Stimulated activated CD8-positive, alpha-beta memory T cell treated with anti-CD3 and anti-CD28 coated beads, Interleukin-4, amount 100 ng/mL, for 1 hour (primary cell): ENCODE results near the gene PKHD1.
"Not testable (repeated sequence)": the region's sequence is repeated elsewhere in the genome, so short reads cannot be mapped to it uniquely, and the experiment has no call there.

Experiments used
- DNase-seq, 2 donors: peaks; one replicate each; pipeline ENCODE4 v3.0.0-alpha.2; 2020; ENCODE audit warnings: low read depth in 2 of 2, low spot score in 1 of 2

The PKHD1 gene

DNA sequence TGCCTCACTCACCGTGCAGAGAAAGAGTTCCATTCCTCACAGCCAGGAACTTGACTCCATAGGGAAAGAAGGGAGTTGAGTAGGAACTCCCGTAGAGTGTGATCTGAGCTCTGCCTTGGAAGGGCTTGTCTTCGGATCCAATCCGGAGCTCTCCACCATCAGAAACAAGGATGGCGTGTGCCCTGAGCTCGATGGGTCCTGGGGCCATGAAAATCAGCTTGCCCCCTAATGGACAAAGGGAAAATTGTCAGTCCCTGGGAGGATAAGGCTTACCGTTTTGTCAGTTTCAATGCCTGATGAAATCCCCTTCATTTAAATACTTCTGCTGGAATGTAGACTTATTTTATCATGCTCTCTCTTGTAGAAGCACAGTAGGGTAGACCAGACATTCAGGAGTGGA lies 153.3 kb downstream of the PKHD1 start:
- no peak for DNase-seq

DNA sequence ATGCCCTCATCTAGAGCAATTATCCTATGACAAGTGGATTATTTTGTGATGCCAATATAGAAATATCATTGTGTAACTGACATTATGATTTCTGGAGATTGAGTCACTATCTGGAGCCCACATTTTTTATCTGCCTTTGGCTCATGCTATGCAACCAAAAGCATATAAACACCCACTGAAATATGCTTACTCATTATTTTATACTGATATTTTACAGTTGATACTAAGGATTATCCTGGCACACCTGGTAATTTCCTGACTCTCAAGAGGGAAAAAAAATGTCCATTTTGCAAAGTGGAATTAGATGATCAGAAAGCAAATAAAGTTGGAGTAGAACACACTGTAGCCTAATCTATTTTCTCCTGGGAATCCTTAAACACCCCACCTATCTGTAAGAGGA lies 154.5 kb downstream of the PKHD1 start:
- no peak for DNase-seq

DNA sequence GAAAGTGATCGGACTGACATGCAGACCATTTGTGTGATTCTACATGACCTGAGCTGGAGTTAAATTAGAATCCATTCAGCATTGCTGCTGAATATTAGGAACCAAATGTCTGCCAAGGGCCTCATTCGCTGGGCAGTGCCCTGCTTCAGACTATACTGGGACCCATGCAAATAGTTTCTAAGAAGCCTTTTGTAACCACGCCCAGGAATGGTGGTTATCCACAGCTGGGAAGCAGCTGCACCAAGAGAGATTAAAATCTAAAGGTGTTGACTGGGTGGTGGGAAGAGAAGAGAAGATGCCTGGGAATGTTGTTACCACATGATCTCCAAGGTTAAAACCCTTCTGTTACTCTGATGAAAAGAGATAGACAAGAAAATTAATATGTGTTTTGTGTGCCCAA lies 156.8 kb downstream of the PKHD1 start:
- DNase-seq = no peak

DNA sequence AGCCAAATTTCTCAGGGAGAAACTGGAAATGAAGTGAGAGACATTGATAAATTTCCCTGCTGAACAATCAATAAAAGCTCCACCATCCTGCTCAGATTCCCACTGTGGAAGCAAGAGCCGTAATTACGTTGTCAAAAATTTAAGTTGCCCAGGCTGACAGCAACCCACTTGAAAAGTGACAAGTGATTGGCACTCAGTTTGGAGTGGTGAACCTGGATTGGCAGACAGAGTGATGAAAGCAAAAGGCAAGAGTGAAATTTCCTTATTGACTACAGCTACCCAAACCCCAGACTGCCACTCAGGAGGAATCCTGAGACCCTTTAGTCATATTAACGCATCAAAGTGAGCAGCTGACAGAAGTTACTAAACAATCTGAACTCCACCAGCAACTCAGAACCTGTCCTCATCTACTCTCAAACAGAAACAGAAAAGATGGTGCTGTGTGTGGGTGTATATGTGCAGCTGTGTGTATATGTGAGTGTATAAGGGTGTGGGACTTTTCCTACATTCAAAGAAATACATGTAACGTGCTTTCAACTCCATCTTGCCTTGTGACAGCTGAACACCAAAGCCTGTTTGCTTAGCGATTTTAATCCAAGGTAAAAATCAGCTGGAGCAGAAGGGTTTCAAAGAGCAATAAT lies 157.4 kb downstream of the PKHD1 start:
- no peak for DNase-seq

DNA sequence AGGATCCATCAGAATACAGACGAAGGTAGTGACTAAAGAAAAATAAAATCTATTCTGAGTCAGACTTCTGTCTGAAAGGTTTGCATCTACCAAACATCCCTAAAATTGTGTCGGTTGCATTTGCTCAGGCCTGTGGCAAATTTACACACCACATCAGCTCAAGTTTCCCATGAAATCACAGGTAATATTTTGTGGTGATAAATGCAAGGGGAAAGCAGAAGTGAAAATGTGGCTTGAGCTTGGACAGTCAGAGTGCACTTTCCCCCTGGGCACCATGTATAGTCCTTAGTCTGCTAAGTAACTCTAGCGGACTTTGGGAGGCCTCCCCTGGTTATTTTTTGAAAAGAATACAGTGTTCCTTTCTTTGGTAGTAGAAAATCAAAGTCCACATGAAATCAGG lies 159.1 kb downstream of the PKHD1 start:
- no peak for DNase-seq

DNA sequence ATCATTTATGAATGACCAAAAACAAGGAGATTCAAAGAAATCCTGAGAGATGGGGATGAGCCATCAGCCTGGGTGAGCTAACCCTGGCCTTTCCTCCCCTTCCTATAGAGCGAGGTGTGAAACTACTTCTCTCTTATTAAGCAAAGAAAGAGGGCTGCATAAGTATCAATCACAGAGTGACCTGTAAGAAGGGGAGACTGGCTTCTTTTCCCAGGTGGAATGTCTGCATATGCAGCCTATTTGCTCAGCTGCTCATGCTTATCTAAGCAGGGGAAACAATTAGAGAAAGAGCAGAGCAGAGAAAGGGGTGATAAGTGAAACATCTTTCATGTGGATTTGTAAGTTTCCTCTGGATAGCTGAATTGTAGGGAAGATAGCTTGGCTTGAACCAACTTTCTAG lies 160.0 kb downstream of the PKHD1 start:
- DNase-seq = no peak

DNA sequence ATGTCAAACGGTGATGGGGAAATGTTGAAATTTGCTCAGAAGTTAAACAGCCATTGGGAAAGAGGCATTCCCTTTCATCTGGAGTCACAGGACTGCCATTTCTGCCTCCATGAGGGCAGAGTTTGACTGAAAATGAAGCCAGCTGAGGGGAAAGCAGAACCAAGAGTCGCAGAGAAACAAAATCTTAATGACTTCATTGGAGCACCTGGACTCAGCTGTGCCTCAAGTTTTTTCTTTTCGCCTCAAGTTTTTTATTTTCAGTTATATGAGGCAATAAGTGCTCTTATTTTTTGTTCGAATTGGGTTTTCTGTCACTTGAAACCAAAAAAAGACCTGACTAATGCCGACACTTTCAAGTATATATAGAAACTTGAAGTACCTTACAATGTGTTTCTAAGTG lies 161.3 kb downstream of the PKHD1 start:
- DNase-seq = no peak

DNA sequence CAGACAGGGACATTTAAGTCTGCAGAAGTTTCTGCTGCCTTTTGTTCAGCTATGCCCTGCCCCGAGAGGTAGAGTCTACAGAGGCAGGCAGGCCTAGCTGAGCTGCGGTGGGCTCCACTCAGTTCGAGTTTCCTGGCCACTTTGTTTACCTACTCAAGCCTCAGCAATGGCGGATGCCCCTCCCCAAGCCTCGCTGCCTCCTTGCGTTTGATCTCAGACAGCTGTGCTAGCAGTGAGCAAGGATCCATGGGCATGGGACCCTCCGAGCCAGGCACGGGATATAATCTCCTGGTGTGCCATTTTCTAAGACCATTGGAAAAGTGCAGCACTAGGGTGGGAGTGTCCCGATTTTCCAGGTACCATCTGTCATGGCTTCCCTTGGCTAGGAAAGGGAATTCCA lies 164.9 kb downstream of the PKHD1 start:
- DNase-seq = not testable (repeated sequence)

DNA sequence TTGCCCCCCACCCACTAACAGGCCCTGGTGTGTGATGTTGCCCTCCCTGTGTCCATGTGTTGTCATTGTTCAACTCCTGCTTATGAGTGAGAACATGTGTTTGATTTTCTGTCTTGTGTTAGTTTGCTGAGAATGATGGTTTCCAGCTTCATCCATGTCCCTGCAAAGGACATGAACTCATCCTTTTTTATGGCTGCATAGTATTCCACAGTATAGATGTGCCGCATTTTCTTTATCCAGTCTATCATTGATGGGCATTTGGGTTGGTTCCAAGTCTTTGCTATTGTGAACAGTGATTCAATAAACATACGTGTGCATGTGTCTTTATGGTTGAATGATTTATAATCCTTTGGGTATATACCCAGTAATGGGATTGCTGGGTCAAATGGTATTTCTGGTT lies 169.1 kb downstream of the PKHD1 start:
- DNase-seq = not testable (repeated sequence)

DNA sequence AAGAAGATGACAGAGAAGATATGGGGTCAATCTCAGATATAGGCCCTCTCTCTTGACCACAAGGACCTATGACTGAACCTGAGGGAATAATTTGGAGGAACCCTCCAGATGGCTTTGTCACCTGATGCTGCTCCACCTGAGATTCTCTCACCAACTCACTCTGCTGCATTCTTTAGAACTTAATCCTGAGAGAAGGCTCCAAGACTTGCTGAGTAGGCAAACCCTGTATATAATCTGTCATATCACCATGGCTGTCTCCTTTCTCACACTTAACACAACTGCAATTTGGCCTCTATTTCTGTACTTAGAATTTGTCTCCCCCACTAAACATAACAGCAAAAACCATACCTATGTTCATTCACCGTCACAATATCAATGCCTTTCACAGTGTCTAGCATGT lies 172.3 kb downstream of the PKHD1 start:
- DNase-seq = no peak

DNA sequence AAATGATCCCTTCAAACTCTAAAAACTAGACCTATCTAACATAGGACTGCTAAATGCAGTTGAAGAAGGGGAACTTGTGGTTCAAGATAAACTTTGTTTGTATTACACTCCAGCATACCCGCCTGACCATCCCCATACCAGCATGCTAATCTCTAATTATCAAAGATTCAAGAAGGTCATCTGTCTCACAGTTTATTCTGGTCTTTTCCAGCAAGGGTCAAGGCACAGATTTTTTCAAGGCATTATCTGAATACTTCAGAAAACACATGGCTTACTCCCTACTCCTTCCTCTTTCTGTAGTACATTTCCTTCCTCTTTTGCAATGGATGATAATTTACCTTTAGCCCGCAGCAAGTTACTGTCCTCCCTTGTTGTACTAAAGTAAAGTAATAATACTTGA lies 174.1 kb downstream of the PKHD1 start:
- no peak for DNase-seq

DNA sequence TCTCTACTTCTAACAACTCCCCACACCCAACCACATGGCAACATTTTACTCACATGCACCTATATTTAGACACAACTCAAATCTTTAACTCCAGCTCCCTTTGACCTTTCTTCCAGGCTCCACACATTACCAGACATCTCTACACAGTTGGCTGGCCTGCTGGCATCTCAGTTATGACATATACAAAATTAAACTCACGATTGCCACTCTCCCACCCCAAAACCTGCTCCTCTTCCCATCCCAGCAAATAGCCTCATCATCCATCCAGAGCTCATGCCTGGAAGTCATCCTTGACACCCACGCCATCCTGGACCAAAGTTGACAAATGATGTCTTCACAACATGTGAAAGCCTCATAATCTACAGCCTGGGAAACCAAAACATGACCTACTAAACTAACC lies 176.6 kb downstream of the PKHD1 start:
- DNase-seq = no peak

DNA sequence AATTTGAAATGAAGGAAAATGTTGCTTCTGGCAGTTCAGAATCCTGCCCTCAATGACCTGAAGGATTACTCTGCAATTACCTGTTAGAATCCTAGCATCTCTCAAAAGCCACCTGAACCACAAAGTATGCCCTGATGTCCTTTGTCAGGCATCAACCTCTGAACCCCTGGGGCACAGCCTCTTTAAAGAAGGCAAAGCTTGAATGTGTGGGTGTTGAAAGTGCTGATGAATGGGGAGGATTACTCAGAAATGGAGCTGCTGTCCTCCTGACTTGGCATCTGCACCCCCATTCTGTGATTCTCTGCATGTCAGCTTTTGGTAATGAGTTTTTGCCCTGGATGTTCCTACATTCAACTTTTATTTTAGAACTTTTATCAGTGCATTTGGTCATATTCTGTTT lies 179.2 kb downstream of the PKHD1 start:
- DNase-seq = no peak

DNA sequence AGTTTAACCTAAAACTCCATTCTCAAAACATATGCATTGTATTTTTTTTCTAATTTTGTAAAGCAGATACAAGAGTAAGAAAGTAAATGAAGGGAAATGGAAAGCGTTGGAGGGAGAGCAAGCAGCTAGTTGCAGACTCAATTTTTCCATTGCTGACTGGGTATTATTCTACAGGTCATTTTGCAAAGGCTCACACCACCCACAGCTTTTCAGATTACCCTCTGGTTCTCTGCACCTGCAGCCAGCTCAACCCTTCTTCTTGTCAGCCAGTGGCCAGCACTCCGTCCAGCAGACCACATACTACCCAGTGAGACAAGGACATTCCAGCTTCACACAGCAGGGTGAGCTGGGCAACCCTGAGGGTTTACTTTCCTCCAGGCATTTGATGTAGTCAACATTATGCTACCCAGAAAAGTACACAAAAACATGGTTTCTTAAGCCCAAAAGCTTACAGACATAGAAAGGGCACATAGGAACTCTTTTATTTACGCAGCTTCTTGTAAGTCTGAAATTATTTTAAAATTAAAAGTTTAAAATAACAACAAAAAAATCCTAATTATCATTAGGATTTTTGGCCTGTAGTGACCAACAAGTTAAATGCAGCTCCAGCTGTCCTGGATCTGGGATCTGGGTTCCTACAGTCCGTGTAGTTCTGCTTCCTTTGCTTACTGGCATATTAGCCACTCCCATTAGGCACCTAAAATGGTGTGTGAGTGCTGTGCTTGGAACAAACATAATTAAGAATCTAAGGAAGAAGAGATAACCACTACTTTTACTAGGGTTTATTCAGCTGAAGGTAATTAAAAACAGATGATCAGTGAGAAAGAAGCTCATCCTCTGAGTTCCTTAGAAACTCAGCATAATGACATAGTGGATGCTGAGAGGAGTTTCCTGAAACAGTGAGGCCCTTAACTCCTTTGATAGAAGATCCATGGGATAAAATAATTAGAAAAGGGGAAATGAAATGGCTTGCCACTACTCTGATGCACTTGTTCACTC lies 185.3 kb downstream of the PKHD1 start:
- DNase-seq = no peak

DNA sequence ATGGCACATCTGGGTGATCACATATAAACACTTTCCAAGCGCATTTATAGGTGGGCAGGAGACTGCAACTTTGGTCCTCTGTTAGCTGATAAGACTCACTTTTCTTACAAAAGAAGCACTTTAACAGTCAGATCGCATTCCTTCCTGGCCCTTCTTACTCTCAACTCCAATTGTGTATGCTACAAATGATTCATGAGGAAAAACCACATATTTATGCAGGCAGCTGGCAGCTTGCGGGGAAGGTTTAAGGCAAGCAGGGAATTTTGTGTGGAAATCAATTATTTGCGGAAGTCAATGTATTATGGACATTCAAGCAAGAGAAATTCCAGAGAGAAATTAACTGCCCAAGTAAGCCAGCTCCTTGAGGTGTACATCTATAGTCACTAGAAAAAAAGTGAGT lies 194.0 kb downstream of the PKHD1 start:
- no peak for DNase-seq

DNA sequence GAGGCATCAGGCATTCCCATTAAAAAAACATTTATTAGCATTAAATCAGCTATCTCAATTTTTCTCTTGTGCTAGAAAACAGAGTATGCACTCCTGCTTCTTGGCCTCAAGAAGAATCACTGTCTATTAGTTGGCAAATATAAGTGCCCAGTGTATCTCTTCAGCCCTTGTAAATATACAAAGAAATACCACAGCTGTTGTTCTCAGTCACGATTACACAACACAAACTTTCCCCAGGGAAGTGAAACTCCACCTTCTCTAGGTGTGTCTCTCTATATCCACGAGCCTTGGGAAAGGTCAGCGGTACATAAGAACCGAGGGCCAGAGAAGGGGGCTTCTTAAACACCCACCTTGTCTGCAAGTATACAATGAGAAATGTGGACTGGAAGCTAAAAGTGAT lies 194.7 kb downstream of the PKHD1 start:
- no peak for DNase-seq

DNA sequence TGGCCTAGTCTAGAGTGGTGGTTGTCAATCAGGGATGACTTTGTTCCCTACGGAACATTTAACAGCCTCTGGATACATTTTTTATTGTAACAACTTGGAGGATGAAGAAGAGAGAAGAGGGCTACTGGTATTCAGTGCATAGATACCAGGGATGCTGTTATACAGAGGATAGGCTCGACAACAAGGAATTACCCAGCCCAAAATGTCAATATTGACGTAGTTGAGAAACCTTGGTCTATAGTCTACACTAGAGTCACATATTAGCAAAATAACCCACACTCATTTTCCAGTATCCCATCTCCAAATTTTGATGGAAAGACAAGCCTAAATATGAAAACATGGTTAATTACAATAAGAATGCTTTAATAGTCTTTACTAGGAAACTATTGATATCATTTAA lies 195.1 kb downstream of the PKHD1 start:
- no peak for DNase-seq

DNA sequence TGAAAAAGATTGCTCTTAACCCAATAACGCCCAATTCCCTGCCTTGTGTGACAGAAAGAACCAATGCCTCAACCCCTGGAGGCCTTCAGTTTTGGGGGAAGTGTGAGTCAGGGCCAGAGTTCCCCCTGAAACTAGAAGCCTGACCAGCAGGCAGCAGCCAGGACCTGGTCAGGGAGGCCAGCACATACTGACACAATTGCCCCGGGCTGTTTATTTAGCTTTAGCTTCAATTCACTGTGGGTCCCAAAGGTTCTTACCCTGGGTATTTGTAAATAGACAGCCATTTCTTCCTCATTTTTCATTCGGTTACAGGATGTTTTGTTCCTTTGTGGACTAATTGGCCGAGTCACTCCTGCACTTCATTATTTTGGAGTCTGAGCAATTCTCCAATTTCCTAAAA lies 195.6 kb downstream of the PKHD1 start:
- DNase-seq = no peak

DNA sequence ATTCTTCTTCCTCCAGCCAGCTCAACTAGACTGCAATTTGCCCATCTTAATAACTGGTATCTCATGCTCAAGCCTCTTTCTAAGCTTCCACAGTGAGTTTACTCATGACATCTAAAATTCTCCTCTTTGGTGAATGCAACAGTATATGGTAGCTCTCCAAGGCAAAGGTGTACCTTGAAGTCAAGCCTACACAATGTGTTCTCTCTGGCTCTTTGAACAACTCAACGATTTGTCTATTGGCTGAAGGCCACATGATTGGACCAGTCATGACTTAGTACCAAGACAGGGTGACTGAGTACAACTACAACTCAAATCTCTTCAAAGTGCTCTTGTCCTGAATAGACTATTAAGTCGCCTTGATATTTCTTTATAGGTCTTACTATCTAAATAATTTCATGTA lies 199.6 kb downstream of the PKHD1 start:
- no peak for DNase-seq

DNA sequence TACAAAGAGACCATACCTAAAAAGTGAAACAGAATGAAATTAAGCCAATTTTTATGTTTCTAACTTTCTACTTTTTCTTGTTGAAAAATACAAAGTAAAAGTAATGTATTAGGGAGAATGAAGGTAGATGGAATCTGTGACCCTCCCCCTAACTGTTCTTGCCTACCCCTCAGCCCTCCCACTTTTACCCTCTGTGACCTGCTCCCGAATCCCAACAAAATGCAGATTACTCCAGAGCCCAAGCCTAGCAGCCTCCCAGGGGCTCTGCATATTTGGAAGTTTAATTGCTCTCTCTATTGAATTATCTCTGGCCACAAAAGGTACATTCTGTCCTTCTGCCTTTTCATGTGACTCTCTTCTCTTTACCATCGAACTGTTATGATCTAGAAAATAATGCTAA lies 201.5 kb downstream of the PKHD1 start:
- no peak for DNase-seq

DNA sequence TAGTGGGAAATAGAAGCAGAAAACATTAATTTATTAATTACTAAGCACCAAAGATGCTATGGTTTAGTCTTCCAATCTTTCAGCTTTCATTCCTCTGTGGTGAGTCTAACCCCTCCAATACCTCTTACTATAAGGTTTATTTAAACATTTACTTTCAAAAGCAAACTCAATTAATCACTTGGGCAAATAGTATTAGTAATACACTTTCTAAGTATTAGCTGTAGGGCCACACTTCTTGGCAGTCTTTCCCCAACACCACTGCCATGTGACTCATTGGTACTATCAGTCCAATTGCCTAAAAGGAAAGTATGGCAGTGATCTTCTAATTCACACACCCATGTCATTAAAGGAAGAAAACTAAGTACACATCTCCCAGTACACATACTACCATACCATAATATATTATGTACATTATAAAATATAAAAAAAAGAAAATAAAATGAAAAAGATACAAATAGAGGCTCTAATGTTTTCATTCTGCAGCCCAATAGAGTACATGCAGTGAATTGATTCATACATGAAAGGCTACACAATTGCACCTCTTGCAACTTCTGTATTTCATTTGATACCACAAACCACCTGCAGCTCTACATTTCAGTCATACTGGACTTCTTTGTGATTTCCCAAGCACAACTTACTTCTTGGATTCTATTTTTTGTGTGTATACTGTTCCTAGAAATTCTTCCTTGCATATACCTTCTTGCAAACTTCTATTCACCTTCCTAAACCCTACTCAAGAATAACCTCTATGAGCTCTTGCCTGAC lies 218.6 kb downstream of the PKHD1 start:
- no peak for DNase-seq

DNA sequence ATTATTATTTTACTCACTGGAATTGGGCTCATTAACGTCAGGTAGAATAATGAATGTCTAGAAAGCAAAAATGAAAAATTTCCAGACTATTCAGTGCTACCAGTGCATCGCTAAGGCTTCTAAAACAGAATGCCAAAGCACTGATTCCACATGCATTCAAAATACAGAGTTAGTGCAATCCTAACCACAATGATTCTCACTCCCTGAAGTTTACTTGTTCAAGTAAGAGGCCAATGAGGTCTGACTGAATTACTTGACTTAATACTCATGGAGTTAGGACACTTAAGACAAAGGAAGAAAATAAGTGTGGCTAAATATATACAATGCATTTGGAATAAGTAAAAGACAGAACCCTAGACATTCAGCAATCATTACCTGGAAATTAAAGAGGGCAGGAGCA lies 220.5 kb downstream of the PKHD1 start:
- DNase-seq = no peak
